IMR-90 (cell line): ENCODE data around the gene CDC42BPA.

ENCODE experiments used
- BHLHE40 ChIP-seq: fragments of 150-350 bp; IDR thresholded peaks from 2 replicates; pipeline ENCODE4 v1.6.1; 2016; ENCODE audit warnings: mild to moderate bottlenecking, low read depth, low read length
- CEBPB ChIP-seq: IDR thresholded peaks from 2 replicates; pipeline ENCODE4 v1.6.1; 2012; ENCODE audit warnings: low read depth, low read length, improper control_type of control experiment
- CTCF ChIP-seq: conservative IDR thresholded peaks from 2 replicates; pipeline ENCODE4 v1.5.1; 2012; ENCODE audit warnings: mild to moderate bottlenecking, low read depth, low read length, improper control_type of control experiment
- ELK1 ChIP-seq: fragments of 150-350 bp; IDR thresholded peaks from 2 replicates; pipeline ENCODE4 v1.6.1; 2016; ENCODE audit warnings: low read depth, mild to moderate bottlenecking, low read length, moderate library complexity, borderline replicate concordance
- MAFK ChIP-seq: IDR thresholded peaks from 2 replicates; pipeline ENCODE4 v1.6.1; 2012; ENCODE audit warnings: low read depth, low read length, improper control_type of control experiment
- MAZ ChIP-seq: IDR thresholded peaks from 2 replicates; pipeline ENCODE4 v1.6.1; 2012; ENCODE audit warnings: low read depth, mild to moderate bottlenecking, low read length, improper control_type of control experiment, moderate library complexity, borderline replicate concordance
- MXI1 ChIP-seq: IDR thresholded peaks from 2 replicates; pipeline ENCODE4 v1.6.1; 2012; ENCODE audit warnings: low read depth, mild to moderate bottlenecking, low read length, moderate library complexity, borderline replicate concordance
- POLR2A ChIP-seq: IDR thresholded peaks from 2 replicates; pipeline ENCODE4 v1.6.1; 2012; ENCODE audit warnings: mild to moderate bottlenecking, low read depth, low read length
- RAD21 ChIP-seq: IDR thresholded peaks from 2 replicates; pipeline ENCODE4 v1.6.1; 2012; ENCODE audit warnings: low read length, improper control_type of control experiment
- RCOR1 ChIP-seq: IDR thresholded peaks from 2 replicates; pipeline ENCODE4 v1.6.1; 2012; ENCODE audit warnings: mild to moderate bottlenecking, low read length, improper control_type of control experiment; ENCODE audit not compliant: insufficient replicate concordance
- RFX5 ChIP-seq: IDR thresholded peaks from 2 replicates; pipeline ENCODE4 v1.8.0; 2012; ENCODE audit warnings: low read depth, mild to moderate bottlenecking, low read length, moderate library complexity
- SMC3 ChIP-seq: fragments of 150-350 bp; IDR thresholded peaks from 2 replicates; pipeline ENCODE4 v1.6.1; 2016; ENCODE audit warnings: low read depth, mild to moderate bottlenecking, antibody characterized with exemption, low read length, moderate library complexity
- USF2 ChIP-seq: fragments of 150-350 bp; IDR thresholded peaks from 2 replicates; pipeline ENCODE4 v1.6.1; 2017; ENCODE audit warnings: mild to moderate bottlenecking, antibody characterized with exemption, low read length, low read depth

GRCh38 chr1:226993814-226994585 is 324.3 kb downstream of the CDC42BPA start:
- no peak for TF ChIP-seq CTCF
- no peak for TF ChIP-seq ELK1
- TF ChIP-seq MAZ: no peak
- TF ChIP-seq BHLHE40: no peak
- TF ChIP-seq POLR2A: no peak
- no peak for TF ChIP-seq CEBPB
- no peak for TF ChIP-seq MAFK
- no peak for TF ChIP-seq RAD21
- TF ChIP-seq USF2: no peak
- no peak for TF ChIP-seq SMC3
- TF ChIP-seq RCOR1: no peak
- TF ChIP-seq RFX5: no peak
- no peak for TF ChIP-seq MXI1
